HG02759 (cell line): ENCODE data around the gene MILR1.
A peak's percentile ranks its signal among the peaks of the same experiment; 100 is the strongest.
"Not testable (repeated sequence)": the region's sequence is repeated elsewhere in the genome, so short reads cannot be mapped to it uniquely, and the experiment has no call there.

Experiments used
- ATAC-seq: cut with Tn5 transposase; IDR thresholded peaks from one replicate; pipeline ENCODE4 v1.9.1; 2021; ENCODE audit warnings: mild to moderate bottlenecking, moderate library complexity; ENCODE audit not compliant: unreplicated experiment

MILR1 gene

GRCh38 chr17:64466834-64467233 is 17.9 kb downstream of the MILR1 start:
- ATAC-seq: not testable (repeated sequence)

- ATAC-seq: no peak
Measured at GRCh38 chr17:64470625-64471024, 21.7 kb downstream of the MILR1 start.

GRCh38 chr17:64471440-64471839 is 22.5 kb downstream of the MILR1 start:
- ATAC-seq: no peak

GRCh38 chr17:64472564-64472963 is 23.6 kb downstream of the MILR1 start:
- ATAC-seq: no peak

- ATAC-seq: no peak
Measured at GRCh38 chr17:64477849-64478248, 28.9 kb downstream of the MILR1 start.

GRCh38 chr17:64480951-64481350 is 32.0 kb downstream of the MILR1 start:
- ATAC-seq: no peak

- ATAC-seq: no peak
Measured at GRCh38 chr17:64484380-64484779, 35.5 kb downstream of the MILR1 start.

- ATAC-seq: no peak
Measured at GRCh38 chr17:64488301-64488700, 39.4 kb downstream of the MILR1 start.

GRCh38 chr17:64491034-64491860 is 42.3 kb downstream of the MILR1 start:
- ATAC-seq: no peak

- no peak for ATAC-seq
Measured at GRCh38 chr17:64491994-64492393, 43.1 kb downstream of the MILR1 start.

GRCh38 chr17:64492481-64493109 is 43.7 kb downstream of the MILR1 start:
- no peak for ATAC-seq

GRCh38 chr17:64494121-64494520 is 45.2 kb downstream of the MILR1 start:
- no peak for ATAC-seq

GRCh38 chr17:64495300-64495699 is 46.4 kb downstream of the MILR1 start:
- not testable (repeated sequence) for ATAC-seq

GRCh38 chr17:64496348-64496785 is 47.5 kb downstream of the MILR1 start:
- ATAC-seq: no peak

GRCh38 chr17:64496786-64497564 is 48.1 kb downstream of the MILR1 start, which contains the start of gene POLG2:
Gene POLG2, minus strand, starts transcription at chr17:64497054. Its CDS starts 86 bp downstream, at chr17:64496968.
- peak; percentile 88 for ATAC-seq

GRCh38 chr17:64497565-64498035 is 48.7 kb downstream of the MILR1 start:
- no peak for ATAC-seq

- no peak for ATAC-seq
Measured at GRCh38 chr17:64498308-64499203, 49.6 kb downstream of the MILR1 start.

- ATAC-seq: no peak
Measured at GRCh38 chr17:64499805-64500486, 51.0 kb downstream of the MILR1 start.

GRCh38 chr17:64500487-64500859 is 51.6 kb downstream of the MILR1 start:
- no peak for ATAC-seq
